IPS-15b (cell line): ENCODE data around the gene PXN.
"Not testable (repeated sequence)": the region's sequence is repeated elsewhere in the genome, so short reads cannot be mapped to it uniquely, and the experiment has no call there.

Source experiments
- H3K27me3 ChIP-seq: one replicate; pipeline ENCODE4 v1.6.1; 2013; ENCODE audit warnings: low read length; ENCODE audit not compliant: control insufficient read depth, insufficient read depth
- H3K36me3 ChIP-seq: one replicate; pipeline ENCODE4 v1.6.1; 2013; ENCODE audit warnings: low read length; ENCODE audit not compliant: control insufficient read depth, insufficient read depth
- H3K4me1 ChIP-seq: one replicate; pipeline ENCODE4 v1.6.1; 2013; ENCODE audit warnings: mild to moderate bottlenecking, low read length; ENCODE audit not compliant: control insufficient read depth, insufficient read depth
- H3K4me3 ChIP-seq: one replicate; pipeline ENCODE4 v1.5.1; 2013; ENCODE audit warnings: low read depth, low read length
- H3K9ac ChIP-seq: one replicate; pipeline ENCODE4 v1.6.1; 2013; ENCODE audit warnings: low read depth, mild to moderate bottlenecking, low read length
- H3K9me3 ChIP-seq: one replicate; pipeline ENCODE4 v1.6.1; 2013; ENCODE audit warnings: mild to moderate bottlenecking, low read length; ENCODE audit not compliant: control insufficient read depth, insufficient read depth

Gene PXN

GRCh38 chr12:120247183-120247582 lies 18.3 kb downstream of the PXN start:
- no peaks in the 10 kb centered on the region for H3K9me3 ChIP-seq
- H3K4me1 ChIP-seq: peaks cover 12% of the 10 kb centered on the region
- H3K27me3 ChIP-seq: no peaks in the 10 kb centered on the region
- H3K9ac ChIP-seq: no peak overlapping the region
- no peak overlapping the region for H3K4me3 ChIP-seq
- no peaks in the 10 kb centered on the region for H3K36me3 ChIP-seq

- not testable (repeated sequence) for H3K9ac ChIP-seq, H3K4me3 ChIP-seq, H3K27me3 ChIP-seq, H3K36me3 ChIP-seq, H3K9me3 ChIP-seq
- peaks cover 13% of the 10 kb centered on the region for H3K4me1 ChIP-seq
Measured at GRCh38 chr12:120246705-120247104, 18.8 kb downstream of the PXN start.

GRCh38 chr12:120242971-120243699 lies 22.4 kb downstream of the PXN start:
- Histone ChIP-seq H3K9ac (no peak overlapping the region), H3K4me3 (no peak overlapping the region), H3K36me3 (peaks cover 2% of the 10 kb centered on the region), H3K4me1 (peaks cover 13% of the 10 kb centered on the region), H3K27me3 (no peaks in the 10 kb centered on the region), H3K9me3 (no peaks in the 10 kb centered on the region)

- Histone ChIP-seq H3K27me3 (no peaks in the 10 kb centered on the region), H3K4me1 (peaks cover 10% of the 10 kb centered on the region), H3K9ac (no peak overlapping the region), H3K36me3 (peaks cover 2% of the 10 kb centered on the region), H3K9me3 (no peaks in the 10 kb centered on the region), H3K4me3 (no peak overlapping the region)
Measured at GRCh38 chr12:120242275-120242799, 23.2 kb downstream of the PXN start.

- Histone ChIP-seq H3K36me3 (peaks cover 2% of the 10 kb centered on the region), H3K27me3 (no peaks in the 10 kb centered on the region), H3K9me3 (no peaks in the 10 kb centered on the region), H3K4me1 (peaks cover 10% of the 10 kb centered on the region), H3K4me3 (no peak overlapping the region), H3K9ac (no peak overlapping the region)
Measured at GRCh38 chr12:120241561-120242274, 23.8 kb downstream of the PXN start.

GRCh38 chr12:120240495-120240833 lies 25.1 kb downstream of the PXN start:
- no peak overlapping the region for H3K9ac ChIP-seq
- H3K4me3 ChIP-seq: no peak overlapping the region

GRCh38 chr12:120239776-120240494 lies 25.6 kb downstream of the PXN start:
- no peaks in the 10 kb centered on the region for H3K9me3 ChIP-seq
- H3K4me3 ChIP-seq: no peak overlapping the region
- peaks cover 11% of the 10 kb centered on the region for H3K4me1 ChIP-seq
- no peak overlapping the region for H3K9ac ChIP-seq
- H3K27me3 ChIP-seq: no peaks in the 10 kb centered on the region
- peaks cover 2% of the 10 kb centered on the region for H3K36me3 ChIP-seq

More at GRCh38 chr12:120240495-120240833, 25.1 kb downstream of the PXN start:
- Histone ChIP-seq H3K4me1 (peaks cover 12% of the 10 kb centered on the region), H3K36me3 (peaks cover 2% of the 10 kb centered on the region), H3K9me3 (no peaks in the 10 kb centered on the region), H3K27me3 (no peaks in the 10 kb centered on the region)

GRCh38 chr12:120238839-120239445 lies 26.6 kb downstream of the PXN start:
- peaks cover 18% of the 10 kb centered on the region for H3K4me1 ChIP-seq
- H3K9me3 ChIP-seq: no peaks in the 10 kb centered on the region
- H3K27me3 ChIP-seq: no peaks in the 10 kb centered on the region
- H3K36me3 ChIP-seq: peaks cover 2% of the 10 kb centered on the region
- no peak overlapping the region for H3K4me3 ChIP-seq
- no peak overlapping the region for H3K9ac ChIP-seq

- no peak overlapping the region for H3K9ac ChIP-seq
- H3K4me3 ChIP-seq: no peak overlapping the region
- H3K9me3 ChIP-seq: no peaks in the 10 kb centered on the region
- peaks cover 2% of the 10 kb centered on the region for H3K36me3 ChIP-seq
- H3K4me1 ChIP-seq: peaks cover 24% of the 10 kb centered on the region
- H3K27me3 ChIP-seq: no peaks in the 10 kb centered on the region
Measured at GRCh38 chr12:120238217-120238616, 27.3 kb downstream of the PXN start.

GRCh38 chr12:120237360-120238171 lies 28.0 kb downstream of the PXN start:
- no peaks in the 10 kb centered on the region for H3K9me3 ChIP-seq
- peaks cover 2% of the 10 kb centered on the region for H3K36me3 ChIP-seq
- H3K4me1 ChIP-seq: peaks cover 30% of the 10 kb centered on the region
- no peaks in the 10 kb centered on the region for H3K27me3 ChIP-seq
- H3K4me3 ChIP-seq: no peak overlapping the region
- H3K9ac ChIP-seq: no peak overlapping the region

- peaks cover 37% of the 10 kb centered on the region for H3K4me1 ChIP-seq
- not testable (repeated sequence) for H3K9ac ChIP-seq
Measured at GRCh38 chr12:120236809-120237208, 28.7 kb downstream of the PXN start.

More at GRCh38 chr12:120236809-120237208, 28.7 kb downstream of the PXN start:
- not testable (repeated sequence) for H3K4me3 ChIP-seq, H3K9me3 ChIP-seq, H3K36me3 ChIP-seq, H3K27me3 ChIP-seq
